ENCODE data around the gene GTF3C1.

GRCh38 chr16:27549746-27550581 lies at the start of gene GTF3C1, which contains the start of gene KATNIP:
- TF ChIP-seq EZH2 (IDR thresholded peaks at IDR 0.05; ENCODE audit: borderline replicate concordance, insufficient read depth, low read depth, low read length, poor library complexity, severe bottlenecking) (no peak), CTCF (IDR thresholded peaks at IDR 0.05) (no peak)
